Fibroblast of lung (primary cell): ENCODE results near the gene IGSF11.

ENCODE experiments used
- CTCF ChIP-seq, 2 donors: IDR thresholded peaks in 1 of 2; conservative IDR thresholded peaks in 1 of 2; 1 replicate in 1 of 2; 2 replicates in 1 of 2; pipeline ENCODE4 v1.5.1; 2011 to 2012; ENCODE audit warnings: low read length in 2 of 2, control low read depth in 1 of 2, inconsistent platforms in 1 of 2, low read depth in 1 of 2, mild to moderate bottlenecking in 1 of 2
- EZH2 ChIP-seq: IDR thresholded peaks from 2 replicates; pipeline ENCODE4 v1.5.1; 2012; ENCODE audit warnings: low read length, control low read depth, mild to moderate bottlenecking; ENCODE audit errors: missing control alignments

- no peak for TF ChIP-seq CTCF (conservative IDR thresholded peaks at IDR 0.05 in 1 of 2, IDR thresholded peaks at IDR 0.05 in 1 of 2; ENCODE audit: low read depth in 1 of 2, low read length in 2 of 2)
- TF ChIP-seq EZH2: no peak
These were observed 47.2 kb downstream of the IGSF11 start for GRCh38 chr3:118987477-118987876.
